Ureter (tissue), 1 donor: ENCODE measurements around the gene MLPH. TPM values are rescaled to one million over a fixed set of nuclear protein-coding genes. Genes with fewer than 3 reads are reported as not detected.

Source experiments
- DNase-seq: peaks from one replicate; pipeline ENCODE4 v3.0.0-alpha.2; 2020; ENCODE audit warnings: low spot score
- total RNA-seq: library from RNA; stranded (reverse); gene quantifications from one replicate; pipeline ENCODE4 v1.2.4, GENCODE V29; 2023
- donor health status: DM: yes; HTN: yes; CAD: no.

Gene MLPH
- total RNA-seq, 1 donor from 2014 or later, result 236 TPM

DNA sequence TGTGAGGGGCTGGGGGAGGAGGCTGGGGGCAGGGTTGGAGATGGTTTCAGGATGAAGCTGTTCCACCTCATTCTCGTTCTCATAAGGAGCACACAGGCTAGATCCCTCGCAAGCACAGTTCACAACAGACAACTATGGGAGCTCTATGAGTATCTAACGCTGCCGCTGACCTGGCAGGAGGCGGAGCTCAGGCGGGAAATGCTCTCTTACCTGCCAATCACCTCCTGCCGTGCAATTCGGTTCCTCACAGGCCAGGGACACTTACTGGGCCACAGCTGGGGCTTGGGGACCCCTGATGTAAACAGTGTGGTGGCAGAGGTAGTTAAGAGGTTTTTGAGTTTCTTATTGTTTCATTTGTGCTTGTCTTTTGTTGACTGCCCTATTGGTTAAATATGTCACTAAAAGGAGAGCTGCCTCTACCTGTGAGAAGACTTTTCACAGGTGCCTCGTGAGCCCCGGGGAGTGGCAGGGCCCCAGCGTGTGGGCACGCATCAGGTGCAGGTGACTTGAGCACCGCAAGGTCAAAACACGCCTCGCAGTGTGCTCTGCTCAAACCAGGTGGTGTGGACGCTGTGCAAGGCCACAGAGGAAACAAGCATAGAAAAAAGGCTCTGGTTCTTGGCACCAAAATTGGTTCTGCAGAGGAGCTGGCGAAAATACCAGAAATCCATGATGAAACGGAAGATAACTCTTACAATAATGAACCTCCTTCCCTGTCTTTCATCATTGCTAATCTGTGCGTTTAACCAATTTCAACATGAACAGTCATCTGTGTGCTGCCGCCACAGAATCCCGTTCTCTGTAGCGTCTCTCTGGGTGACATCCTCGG, 10.2 kb downstream of the MLPH start:
- no peak for DNase-seq

DNA sequence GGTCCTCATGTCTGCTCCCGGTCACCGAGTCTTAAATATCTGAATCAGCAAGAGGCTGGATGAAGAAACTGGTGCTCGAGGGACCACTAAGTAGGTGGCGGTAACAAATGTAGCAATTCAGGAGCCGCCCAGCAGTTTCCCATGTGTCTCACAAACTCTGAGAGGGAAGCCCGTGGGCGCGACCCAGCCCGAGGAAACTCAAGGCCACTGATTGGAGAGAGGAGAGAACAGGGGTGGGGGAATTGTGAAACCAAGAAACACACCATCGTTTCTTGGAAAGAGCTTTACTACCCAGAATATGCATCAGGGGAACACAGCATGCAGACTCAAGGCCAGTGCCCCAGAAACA, 10.8 kb downstream of the MLPH start:
- DNase-seq, result no peak

DNA sequence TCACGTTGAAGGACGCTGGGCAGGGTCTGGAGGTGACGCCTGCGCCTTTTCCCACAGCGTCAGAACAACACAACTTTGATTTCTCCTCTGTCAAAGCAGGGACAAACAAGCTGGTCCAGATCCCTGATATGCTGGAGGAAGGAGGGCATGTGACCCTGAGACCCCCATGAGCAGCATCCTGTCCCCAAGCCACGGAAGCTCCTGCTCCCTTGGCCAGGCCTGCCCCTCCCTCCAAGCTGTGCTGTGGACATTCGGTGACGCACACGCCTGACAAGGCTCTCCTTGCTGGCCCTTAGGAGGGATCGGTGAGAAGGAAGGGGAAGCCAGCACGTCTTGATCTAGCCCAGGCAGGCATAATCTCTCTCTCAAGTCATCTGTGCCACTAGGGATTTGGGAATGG, 11.3 kb downstream of the MLPH start:
- DNase-seq, result no peak

DNA sequence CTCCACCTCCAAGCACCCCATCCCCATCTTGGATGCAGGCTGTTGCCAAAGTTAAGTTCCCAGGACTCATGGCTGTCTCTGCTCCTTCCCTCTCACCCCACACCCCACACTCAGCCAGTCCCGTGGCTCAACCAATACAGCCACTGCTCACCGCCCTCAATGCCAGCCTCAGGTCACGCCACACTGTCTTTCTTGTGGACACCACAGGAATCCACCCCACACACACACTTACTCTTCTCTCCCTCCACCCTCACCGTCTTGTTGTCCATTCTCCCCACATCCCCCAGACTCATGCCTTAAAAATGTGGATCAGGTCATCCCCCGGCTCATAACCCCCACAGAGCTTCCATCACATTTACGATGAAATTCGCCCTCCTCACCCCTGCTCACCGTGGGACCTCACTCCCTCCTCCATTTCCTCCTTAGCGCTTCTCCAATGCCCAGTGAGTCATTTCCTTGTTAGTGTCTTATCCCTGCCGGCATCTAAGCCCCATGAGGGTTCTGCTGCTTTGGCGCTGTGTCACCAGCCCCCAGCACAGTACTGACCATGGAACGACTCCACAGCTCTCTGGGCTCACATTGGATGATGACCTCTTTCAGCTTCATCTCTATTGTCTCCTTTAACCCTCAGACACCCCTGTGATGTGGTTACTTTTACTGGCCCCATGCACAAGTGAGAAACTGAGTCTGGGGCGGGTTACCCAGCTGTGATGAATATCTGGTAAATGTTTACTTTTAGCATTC, 13.8 kb downstream of the MLPH start:
- DNase-seq, result no peak

DNA sequence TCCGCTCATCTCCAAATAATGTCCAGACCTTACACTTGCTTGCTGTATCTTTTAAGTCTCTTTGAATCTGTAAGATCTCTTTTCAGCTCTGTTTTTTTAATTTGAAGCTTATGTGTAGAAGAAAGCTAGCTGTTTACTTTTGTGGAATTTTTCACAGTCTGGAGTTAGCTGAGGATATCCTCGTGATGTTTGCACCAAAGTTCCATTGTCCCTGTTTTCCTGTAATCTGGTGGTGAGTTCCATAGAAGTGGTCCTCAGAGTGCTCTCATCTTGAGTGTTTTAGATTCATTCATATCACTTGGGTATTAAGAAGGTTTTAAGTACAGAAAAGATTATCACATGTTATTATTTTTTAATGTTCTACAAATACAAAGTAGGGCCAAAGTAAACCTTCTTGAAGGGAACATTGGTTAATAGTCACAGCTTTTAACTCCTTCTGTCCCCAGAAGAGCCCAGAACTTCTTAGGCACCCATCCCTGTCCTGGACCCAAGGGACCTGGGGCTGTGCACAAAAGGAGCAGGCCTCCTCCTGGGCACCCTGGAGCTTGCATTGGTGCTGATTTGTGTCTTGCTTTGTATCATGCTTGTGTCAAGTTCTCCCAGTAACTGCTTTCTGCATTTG, 15.0 kb downstream of the MLPH start:
- no peak for DNase-seq

DNA sequence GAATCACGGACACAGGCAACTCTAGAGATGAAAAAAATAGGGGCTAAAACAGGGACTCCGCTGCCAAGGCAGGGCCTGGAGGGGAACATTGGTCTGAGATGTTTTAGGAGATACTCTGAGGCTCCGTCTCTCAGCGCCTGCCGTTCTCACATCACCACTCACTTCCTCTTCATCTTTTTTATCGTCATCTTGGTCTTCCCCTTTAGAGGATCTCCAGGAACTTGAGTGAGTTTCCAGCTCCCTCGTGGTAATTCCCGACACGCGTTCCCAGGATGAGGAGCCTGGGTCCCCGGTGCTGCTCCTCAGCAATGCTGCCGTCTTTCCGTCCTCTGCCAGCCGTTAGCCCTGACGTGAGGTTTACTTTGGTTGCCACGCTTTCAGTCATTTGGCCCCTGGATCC, 16.1 kb downstream of the MLPH start:
- no peak for DNase-seq

DNA sequence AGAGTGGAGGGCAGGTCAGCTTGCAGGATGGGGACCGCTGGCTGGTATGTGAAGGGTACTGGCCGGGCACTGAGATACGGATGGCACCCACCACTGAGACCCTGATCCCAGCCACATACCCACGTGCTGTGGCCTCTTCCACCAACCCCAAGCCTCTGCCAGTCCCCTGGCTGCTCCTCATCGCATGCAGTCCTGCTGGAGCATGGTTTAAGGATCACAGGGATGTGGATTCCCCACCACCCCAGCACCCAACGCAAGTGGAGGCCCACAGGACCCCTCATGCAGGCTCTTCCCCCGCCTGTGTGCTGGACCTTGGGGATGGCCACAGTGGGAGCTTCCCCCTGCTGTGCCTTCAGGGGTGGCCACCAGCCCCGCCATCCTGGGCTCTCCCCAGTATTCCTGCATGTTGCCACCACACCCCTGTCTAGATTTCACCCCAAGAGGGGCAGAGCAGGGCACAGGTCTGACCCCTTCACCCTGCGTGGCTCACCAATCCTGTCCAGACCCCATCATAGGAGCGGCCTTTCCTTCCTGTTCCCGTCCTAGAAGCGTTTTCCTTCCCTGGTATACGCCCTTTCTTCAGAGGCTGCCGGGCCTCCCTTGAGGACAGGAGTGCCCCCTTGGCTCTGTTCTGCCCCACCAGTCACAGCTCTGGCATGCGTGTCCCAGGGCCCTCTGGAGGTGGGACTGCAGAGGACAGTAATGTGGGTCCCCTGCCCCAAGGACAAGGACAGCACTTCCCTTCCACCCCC, 18.3 kb downstream of the MLPH start:
- no peak for DNase-seq

DNA sequence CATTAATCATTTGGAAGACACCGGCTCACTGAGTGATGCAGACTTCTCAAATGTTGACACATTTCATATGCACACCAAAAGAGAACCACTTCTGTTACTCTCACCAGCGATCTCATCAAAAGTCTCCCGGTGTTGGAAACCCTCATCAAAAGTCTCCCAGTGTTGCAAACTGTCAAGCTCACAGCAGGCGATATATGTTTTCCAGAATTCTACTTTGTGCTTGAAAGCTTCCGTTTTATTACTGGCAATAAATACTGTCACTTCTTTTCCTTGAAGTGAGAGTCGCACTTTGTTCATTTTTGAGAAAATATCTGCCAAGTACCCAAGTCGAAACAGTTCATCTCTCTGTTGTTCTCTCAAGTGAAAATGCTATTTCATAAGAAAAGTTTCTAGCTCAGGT, 20.5 kb downstream of the MLPH start:
- no peak for DNase-seq

DNA sequence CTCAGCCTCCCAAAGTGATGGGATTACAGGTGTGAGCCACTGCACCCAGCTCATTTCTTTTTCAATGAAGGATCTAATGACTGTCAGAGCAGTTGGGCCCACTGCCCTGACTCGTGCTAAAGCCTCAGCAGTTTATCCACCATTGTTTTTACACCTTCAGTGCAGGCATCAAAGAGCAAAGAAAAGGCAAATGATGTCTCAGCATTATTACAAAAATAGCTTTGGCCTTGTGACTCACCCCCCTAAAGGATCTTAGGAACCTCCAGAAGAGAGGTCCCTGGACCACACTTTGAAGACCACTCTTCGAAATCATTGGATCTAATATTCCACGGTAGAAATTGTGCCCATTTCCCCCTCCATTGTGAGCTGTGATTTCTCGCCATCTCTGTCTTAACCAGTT, 21.3 kb downstream of the MLPH start:
- no peak for DNase-seq

DNA sequence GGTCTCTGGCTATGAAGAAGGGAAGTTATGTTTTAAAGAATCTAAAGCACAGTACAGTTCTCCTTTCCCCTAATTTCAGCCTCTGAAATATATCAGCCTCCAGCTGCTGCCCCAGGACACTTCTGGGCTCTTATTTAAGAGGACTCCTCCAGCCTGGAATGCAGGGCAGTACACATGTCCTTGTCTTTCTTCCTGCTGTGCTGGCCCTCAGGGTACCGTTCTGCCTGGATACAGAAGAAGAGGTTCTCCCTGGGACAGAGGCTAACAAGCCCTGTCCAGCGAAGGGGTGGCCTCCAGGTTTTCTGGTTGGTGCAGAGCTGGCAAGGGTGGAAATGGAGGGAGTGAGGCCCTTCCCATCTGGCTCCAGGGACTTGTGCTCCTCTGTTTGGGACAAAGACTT, 22.1 kb downstream of the MLPH start:
- DNase-seq, result no peak

DNA sequence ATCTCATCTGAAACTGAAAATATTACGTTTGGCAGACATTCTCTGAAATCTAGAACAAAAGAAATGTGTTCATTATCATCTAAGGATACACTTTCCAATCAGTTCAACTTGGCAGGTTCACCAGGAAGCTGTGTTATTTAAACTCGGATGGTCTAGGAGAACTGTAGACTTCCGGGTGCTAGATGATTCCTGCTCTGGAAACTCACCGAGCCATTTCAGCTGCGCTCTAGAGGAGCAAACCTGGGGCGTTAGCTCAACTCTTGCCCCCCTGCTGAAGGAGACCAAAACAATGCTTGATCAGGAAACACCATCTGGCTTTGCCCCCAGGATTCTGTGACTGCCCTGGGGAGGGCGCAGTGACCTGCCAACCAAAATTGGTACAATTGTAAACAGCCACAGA, 22.9 kb downstream of the MLPH start:
- no peak for DNase-seq

DNA sequence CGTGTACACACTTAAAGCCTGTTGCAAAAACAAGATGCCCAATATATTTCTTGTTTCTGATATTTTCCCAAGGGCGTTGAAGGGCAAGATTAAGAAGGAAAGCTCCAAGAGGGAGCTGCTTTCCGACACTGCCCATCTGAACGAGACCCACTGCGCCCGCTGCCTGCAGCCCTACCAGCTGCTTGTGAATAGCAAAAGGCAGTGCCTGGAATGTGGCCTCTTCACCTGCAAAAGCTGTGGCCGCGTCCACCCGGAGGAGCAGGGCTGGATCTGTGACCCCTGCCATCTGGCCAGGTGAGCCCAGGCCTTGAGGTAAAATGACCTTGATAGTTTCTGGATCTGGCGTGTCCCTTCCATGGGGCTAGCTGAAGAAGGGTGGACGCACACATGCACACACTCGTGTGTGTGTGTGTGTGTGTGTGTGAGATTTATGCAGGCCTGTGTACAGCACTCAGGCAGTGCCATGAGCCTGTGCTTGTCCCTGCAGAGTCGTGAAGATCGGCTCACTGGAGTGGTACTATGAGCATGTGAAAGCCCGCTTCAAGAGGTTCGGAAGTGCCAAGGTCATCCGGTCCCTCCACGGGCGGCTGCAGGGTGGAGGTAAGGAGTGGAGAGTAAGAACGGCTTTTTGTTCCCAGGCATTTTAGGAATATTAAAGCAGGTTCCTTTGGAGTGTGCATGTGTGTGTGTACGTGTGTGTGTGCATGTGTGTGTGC, 23.6 kb downstream of the MLPH start:
- DNase-seq, result no peak

DNA sequence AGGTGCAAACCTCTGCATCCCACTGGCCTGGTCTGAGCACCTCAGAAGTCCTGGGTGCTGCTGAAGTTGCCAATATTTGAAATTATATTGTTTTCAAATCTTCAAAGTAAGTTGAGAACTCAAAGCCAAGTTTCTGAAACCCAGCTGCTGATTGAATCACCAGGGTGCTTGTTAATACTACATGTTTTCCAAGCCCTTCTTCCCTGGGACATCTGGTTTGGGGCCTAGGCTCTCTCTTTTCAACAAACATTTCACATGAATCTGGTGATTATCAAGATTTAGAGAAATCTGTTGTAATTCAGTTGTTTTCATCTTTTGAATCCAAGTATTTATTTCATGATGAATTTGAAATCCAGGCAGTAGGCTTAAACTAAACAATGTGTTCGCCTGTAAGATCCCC, 24.4 kb downstream of the MLPH start:
- DNase-seq, result no peak

DNA sequence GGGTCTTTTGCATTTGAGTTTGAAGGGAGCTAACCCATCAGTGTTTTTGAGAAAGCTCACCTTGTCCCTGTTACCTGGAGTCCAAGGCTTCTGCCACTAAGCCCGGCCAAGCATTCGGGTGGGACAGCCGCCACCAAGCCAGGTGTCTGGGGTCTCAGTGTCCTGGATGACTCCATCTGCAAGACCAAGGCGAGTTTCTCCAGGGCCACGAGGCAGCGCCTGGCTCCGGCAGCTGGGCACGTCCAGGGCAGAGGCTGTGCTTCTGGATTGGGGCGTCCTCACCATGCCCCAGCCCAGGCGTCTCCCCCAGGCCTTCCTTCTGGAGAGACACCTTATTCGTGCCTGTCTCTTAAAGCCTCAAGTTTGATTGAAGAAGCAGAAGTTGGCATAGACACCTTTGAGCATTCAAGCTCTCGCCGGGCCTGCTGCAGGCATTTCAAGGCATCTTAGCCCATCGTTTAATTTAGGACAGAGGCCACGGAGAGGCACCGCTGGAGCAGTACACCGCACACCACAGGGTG, 24.9 kb downstream of the MLPH start:
- DNase-seq, result no peak

DNA sequence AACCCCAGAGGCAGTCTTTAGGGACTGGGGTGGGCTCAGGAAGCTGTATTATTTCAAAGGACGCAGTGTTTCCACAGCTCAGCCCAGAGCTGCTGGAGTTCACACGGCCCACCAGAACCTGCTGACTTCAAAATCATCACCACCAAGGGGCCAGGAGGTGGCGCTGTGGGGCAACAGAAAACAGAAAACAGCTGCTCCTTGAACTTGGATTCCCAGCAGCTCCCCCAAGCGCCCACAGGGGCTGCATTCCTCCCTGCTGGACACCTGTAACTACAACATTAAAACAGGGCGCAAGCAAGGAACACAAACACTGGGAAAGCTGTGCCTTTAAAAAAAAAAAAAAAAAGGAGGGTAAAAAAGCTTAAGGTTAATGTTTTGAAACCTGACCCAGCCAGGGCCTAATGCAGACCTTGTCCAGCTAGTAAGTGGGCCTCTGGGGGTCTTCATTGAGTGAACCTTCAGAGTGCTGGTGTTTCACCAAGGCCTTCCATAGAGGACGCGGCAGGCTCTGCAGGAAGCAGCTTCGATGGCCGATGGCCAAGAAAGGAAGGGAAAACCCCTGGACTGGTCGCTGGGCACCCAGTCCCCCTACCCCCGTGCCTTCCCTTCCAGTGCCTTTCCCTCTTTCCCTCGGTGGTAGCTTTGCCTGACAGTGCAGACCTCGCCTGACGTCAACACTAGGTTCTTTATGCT, 25.9 kb downstream of the MLPH start:
- peak; percentile 88 for DNase-seq

DNA sequence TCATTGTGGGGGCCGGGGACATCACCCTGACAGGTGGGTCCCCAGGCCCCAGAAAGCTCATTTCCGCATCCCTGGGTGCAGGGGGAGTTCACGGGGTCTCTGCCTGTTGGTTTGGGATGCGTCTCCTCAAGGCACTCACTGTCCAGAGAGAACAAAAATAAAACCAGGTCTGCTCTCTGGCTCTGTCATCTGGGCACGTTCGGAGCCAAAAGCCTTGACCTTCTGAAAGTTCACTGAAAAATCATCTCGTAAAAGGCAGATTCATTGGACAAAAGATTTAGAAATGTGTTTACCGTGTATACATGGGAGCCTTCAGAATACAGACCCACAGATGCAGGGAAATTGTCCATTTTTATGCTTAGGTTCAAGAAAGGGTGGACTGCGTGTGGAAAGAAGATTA, 26.6 kb downstream of the MLPH start:
- DNase-seq, result no peak

DNA sequence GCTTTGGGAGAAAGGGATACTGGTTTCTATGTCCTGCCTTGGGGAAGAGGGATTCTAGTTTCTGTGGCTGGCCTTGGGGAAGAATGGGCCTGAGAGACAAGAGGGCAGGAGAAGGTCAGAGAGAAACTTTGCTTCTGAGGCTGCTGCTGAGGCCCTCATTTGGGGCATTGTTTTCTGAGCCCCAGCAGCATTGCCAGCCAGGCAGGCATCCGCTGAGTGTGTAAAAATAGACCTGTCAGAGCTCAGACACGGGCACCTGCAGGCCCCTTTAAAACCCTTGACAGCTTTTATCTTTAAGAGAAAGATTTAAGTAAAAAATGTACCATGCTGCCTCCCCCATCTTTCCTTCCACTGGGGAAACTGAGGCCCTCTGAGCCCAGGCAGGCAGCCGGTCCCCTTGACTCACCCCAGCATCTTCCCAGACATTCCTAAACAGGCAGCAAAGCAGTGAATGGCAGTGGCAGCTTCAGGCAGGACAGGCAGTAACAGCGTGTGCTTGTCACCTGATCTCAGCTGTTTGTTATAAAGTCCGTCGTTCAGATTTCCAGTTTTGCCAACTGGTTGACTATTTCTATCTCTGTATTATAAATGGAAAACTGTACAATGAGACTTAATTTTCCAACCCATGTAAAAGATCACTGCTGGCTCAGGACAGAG, 27.6 kb downstream of the MLPH start:
- DNase-seq, result no peak

DNA sequence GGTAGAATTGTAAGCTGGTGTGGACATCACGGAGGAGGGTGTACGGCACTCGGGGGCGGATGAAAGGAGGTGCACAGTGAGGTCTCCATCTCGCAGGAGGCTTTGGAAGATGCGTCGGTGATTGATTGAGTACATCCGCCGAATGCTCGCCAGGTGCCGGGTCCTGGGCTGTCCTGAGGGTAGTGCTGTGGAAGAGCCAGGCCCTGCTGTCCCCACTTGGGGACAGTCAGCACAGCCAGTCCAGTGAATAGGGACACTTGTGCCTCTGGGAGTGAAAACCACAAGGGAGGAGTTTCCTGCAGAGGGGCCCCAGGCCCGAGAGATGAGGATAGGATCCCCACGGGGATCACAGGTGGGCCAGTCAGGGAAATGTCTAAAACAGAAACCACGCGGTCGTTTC, 28.1 kb downstream of the MLPH start:
- DNase-seq, result no peak

DNA sequence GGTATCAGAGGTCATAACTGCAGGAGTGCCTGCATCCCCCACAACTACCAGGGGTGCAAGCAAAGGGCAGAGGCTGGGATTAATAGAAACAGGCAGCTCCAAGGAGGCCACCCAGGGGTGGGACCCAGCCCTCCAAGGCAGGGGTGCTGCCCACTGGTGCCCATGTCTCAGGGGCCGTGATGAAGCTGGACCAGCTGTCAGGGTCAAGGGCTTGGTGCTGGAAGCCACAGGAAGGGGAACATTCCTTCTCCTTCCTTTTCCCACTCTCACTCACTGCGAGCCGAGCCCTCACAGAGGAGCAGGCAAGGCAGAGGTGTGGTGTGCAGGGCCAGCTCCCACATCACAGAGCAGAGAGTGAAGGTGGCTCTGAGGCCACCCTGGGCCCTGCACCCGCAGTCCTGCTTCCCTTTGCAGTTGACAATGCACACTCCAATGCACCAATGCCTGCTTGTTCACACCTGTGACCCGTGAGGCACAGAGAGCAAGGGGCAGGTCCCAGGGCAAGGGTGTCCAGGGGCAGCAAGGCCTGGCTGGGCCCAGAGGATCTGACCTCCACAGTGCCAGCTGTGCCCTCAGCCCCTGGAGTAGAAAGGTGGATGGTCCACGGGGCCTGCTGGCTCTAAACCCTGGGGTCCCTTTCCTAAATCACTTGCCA, 28.7 kb downstream of the MLPH start:
- DNase-seq, result no peak

DNA sequence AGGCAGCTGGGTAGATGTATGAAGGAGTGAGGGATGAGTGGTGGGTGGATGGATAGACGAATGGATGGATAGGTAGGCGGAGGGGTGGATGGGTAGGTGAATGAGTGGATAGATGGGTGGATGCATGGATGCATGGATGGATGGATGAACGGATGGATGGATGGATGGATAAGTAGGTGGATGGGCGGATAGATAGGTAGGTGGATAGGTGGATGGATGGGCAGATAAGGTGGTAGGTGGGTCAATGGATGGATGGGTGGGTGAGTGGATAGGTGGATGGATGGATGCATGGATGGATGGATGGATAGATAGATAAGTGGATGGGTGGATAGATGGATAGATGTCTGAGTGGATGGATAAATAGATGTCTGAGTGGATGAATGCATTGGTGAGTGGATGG, 30.1 kb downstream of the MLPH start:
- no peak for DNase-seq
